Hepatocyte (in vitro differentiated cells): ENCODE results near the gene SMC5.

Experiments used
- CTCF ChIP-seq: fragments of 200-600 bp; sonication (generic); IDR thresholded peaks from 2 replicates; pipeline ENCODE4 v1.5.1; 2016; ENCODE audit warnings: antibody characterized with exemption, mild to moderate bottlenecking; ENCODE audit not compliant: poor library complexity
- EZH2 ChIP-seq: fragments of 200-600 bp; sonication (generic); IDR thresholded peaks from 2 replicates; pipeline ENCODE4 v1.6.1; 2016; ENCODE audit warnings: antibody characterized with exemption, mild to moderate bottlenecking, borderline replicate concordance
- EZH2phosphoT487 ChIP-seq: fragments of 200-600 bp; sonication (generic); IDR thresholded peaks from one replicate; pipeline ENCODE4 v1.6.1; 2018; ENCODE audit warnings: antibody characterized with exemption, mild to moderate bottlenecking, low read depth, moderate library complexity; ENCODE audit not compliant: unreplicated experiment, severe bottlenecking

- TF ChIP-seq CTCF: no peak
- no peak for TF ChIP-seq EZH2
- TF ChIP-seq EZH2phosphoT487: no peak
Measured at GRCh38 chr9:70362952-70363351, 104.2 kb downstream of the SMC5 start.
